ENCODE data around the gene IRAK1. TPM values are rescaled to one million over a fixed set of nuclear protein-coding genes. Genes with fewer than 3 reads are reported as not detected.

IRAK1 gene
- total RNA-seq, 1 donor from 2014 or later = 96.9 TPM

DNA sequence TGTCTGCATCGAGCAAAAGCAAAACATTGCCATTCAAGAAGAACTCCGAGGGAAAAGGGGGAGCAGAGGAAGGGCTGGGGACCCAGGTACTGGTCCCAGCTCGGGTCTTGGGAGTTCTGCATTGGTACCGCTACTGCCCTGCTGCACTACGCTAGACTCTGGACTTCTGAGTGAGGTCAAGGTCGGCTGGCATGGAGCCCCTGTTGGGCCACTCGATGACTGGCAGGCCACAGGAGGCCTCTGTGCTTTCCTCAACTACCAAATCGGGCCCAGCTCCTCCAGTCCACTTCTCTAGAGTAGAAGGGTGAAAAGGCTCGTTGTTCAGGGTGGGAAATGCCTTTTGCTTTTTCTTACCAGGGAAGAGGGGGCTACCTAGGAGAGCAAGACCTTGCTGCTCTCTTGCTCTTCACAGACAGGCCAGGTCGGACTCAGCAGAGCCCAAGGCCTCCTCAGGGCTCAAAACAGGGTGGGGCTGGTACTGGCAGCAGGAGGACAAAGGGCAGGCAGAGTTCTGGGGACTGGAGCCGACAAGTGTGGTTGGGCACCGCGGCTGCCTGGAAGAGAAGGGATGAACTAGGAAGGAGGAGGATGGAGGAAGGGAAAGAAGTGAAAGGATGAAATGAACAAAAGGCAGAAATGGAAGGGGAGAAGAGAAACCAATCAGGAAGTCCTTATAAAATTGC is 8.9 kb upstream of the IRAK1 start:
- H3K27ac Mint-ChIP-seq = peak overlapping the region; percentile 62
- H3K36me3 Mint-ChIP-seq (ENCODE audit: insufficient read depth) = peaks cover 6% of the 10 kb centered on the region
- no peak for DNase-seq (ENCODE audit: low spot score, unreplicated experiment)
- no peaks in the 10 kb centered on the region for H3K27me3 Mint-ChIP-seq
- H3K4me3 Mint-ChIP-seq (ENCODE audit: low read depth) = no peak overlapping the region
- H3K4me1 Mint-ChIP-seq (ENCODE audit: low read depth) = peaks cover 1% of the 10 kb centered on the region
- no peak for TF ChIP-seq CTCF (IDR thresholded peaks at IDR 0.05; ENCODE audit: unreplicated experiment)
- H3K9me3 Mint-ChIP-seq (ENCODE audit: low read depth) = no peaks in the 10 kb centered on the region

GRCh38 chrX:154027986-154028385 is 8.3 kb upstream of the IRAK1 start:
- no peaks in the 10 kb centered on the region for H3K27me3 Mint-ChIP-seq
- H3K27ac Mint-ChIP-seq = no peak overlapping the region
- TF ChIP-seq CTCF (IDR thresholded peaks at IDR 0.05; ENCODE audit: unreplicated experiment) = no peak
- DNase-seq (ENCODE audit: low spot score, unreplicated experiment) = no peak
- H3K4me3 Mint-ChIP-seq (ENCODE audit: low read depth) = no peak overlapping the region
- H3K4me1 Mint-ChIP-seq (ENCODE audit: low read depth) = peaks cover 6% of the 10 kb centered on the region
- H3K9me3 Mint-ChIP-seq (ENCODE audit: low read depth) = peaks cover 2% of the 10 kb centered on the region
- peaks cover 6% of the 10 kb centered on the region for H3K36me3 Mint-ChIP-seq (ENCODE audit: insufficient read depth)

DNA sequence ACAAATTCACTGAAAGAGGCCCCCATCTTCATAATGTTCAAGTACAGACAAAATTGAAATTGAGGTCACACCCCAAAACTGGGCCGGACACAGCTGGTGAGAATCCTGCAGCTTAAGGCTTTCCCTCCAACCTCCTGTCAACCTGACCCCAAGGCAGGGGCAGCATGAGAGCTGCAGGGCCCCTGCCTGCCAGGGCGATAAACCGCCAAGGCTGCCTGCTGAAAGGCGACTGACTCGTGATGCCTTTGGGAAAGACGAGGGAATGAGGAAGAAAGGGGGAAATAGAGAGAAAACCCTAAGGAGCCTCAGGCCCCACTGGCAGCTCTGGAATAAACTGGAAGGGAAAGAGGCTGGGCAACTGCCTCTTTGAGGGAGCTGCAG is 7.3 kb upstream of the IRAK1 start:
- H3K9me3 Mint-ChIP-seq (ENCODE audit: low read depth) = peaks cover 4% of the 10 kb centered on the region
- H3K4me1 Mint-ChIP-seq (ENCODE audit: low read depth) = peaks cover 12% of the 10 kb centered on the region

DNA sequence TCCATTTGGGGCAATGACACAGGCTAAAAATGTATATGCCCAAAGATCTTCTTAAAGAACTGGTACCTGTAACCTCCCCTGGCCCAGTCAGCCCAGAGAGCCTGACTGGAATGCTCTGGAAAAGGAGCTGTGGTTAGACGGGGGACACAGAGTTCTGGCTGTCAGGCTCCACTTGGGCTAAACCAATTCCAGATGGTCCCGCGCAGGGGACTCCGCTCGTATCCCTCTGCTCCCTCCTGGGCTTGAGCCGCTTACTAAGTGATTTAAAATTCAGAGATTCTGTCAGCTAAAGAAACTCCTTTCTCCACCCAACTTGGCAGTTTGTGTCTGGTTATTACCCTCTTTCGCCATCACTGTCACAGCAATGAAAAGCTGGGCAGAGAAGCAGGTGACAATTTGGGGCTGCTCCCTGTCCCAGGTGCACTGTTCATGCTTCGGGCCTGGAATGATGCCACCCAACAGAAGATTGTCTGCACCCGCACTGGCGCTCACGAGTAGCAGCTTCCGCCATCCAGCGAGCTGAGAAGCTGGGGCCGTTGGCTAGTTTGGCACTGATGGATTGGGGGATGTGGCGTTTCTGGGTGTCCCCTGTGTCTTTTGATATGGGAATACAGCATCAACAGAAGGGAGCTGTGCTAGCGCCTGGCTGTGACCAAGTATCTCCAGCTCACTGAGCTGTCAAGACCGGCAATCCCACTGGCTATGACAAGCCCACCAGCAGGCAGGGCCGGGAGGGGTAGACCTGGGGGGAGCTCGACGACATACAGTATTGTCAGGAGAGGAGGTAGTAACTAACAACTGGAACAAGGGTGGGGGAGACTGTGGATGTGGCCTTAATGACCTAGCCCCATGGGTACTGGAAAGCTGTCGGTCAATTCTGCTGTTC is 6.7 kb upstream of the IRAK1 start:
- Mint-ChIP-seq H3K36me3 (ENCODE audit: insufficient read depth) (peaks cover 2% of the 10 kb centered on the region), H3K27ac (no peak overlapping the region), H3K4me3 (ENCODE audit: low read depth) (no peak overlapping the region), H3K4me1 (ENCODE audit: low read depth) (peaks cover 12% of the 10 kb centered on the region), H3K9me3 (ENCODE audit: low read depth) (peaks cover 4% of the 10 kb centered on the region), H3K27me3 (no peaks in the 10 kb centered on the region)
- no peak for TF ChIP-seq CTCF (IDR thresholded peaks at IDR 0.05; ENCODE audit: unreplicated experiment)
- DNase-seq (ENCODE audit: low spot score, unreplicated experiment) = no peak

More for the DNA sequence above, 7.3 kb upstream of the IRAK1 start:
- TF ChIP-seq CTCF (IDR thresholded peaks at IDR 0.05; ENCODE audit: unreplicated experiment) = no peak
- H3K36me3 Mint-ChIP-seq (ENCODE audit: insufficient read depth) = peaks cover 3% of the 10 kb centered on the region
- H3K27ac Mint-ChIP-seq = no peak overlapping the region
- H3K27me3 Mint-ChIP-seq = no peaks in the 10 kb centered on the region
- no peak for DNase-seq (ENCODE audit: low spot score, unreplicated experiment)
- no peak overlapping the region for H3K4me3 Mint-ChIP-seq (ENCODE audit: low read depth)

DNA sequence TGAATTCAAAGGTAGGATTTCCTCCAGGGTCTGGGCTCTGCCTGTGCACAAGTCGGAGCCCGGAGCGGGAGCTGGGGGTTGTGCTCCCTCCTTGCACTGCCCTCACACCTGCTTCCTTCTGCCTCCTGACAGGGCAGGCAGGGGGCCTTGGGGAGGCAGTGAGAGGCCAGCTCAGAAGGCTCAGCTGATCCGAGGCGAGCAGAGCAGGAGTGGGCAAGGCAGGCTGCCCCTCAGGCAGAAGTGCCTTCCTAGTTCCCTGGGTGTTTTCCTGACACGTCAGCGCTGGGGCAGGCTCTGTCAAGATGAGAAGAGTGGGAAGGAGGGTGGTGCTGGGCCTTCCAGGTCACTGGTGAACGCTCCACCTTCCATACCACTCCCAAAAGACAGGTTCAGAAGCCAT is 5.5 kb upstream of the IRAK1 start:
- peaks cover 2% of the 10 kb centered on the region for H3K36me3 Mint-ChIP-seq (ENCODE audit: insufficient read depth)
- no peak overlapping the region for H3K4me3 Mint-ChIP-seq (ENCODE audit: low read depth)
- no peaks in the 10 kb centered on the region for H3K27me3 Mint-ChIP-seq
- no peak overlapping the region for H3K27ac Mint-ChIP-seq
- H3K9me3 Mint-ChIP-seq (ENCODE audit: low read depth) = peaks cover 4% of the 10 kb centered on the region
- peaks cover 15% of the 10 kb centered on the region for H3K4me1 Mint-ChIP-seq (ENCODE audit: low read depth)
- no peak for TF ChIP-seq CTCF (IDR thresholded peaks at IDR 0.05; ENCODE audit: unreplicated experiment)
- DNase-seq (ENCODE audit: low spot score, unreplicated experiment) = no peak
